ENCODE results near the gene SLC7A7.

- peak; percentile 15 for TF ChIP-seq CTCF (IDR thresholded peaks at IDR 0.05; ENCODE audit: low read depth, low read length, missing input control)
- TF ChIP-seq YY1 (IDR thresholded peaks at IDR 0.05) = peak; percentile 30
Measured at GRCh38 chr14:22836301-22837113, 21.3 kb upstream of the SLC7A7 start, which contains the start of gene MMP14.

Measured in liver (tissue), 2 donors.